T1000 (cell line): ENCODE measurements around the gene GNAT1.

Source experiments
- DNase-seq: peaks from one replicate; lab custom pipeline; 2025; ENCODE audit warnings: mixed read lengths; lab: John Stamatoyannopoulos, UW

GNAT1 gene

DNA sequence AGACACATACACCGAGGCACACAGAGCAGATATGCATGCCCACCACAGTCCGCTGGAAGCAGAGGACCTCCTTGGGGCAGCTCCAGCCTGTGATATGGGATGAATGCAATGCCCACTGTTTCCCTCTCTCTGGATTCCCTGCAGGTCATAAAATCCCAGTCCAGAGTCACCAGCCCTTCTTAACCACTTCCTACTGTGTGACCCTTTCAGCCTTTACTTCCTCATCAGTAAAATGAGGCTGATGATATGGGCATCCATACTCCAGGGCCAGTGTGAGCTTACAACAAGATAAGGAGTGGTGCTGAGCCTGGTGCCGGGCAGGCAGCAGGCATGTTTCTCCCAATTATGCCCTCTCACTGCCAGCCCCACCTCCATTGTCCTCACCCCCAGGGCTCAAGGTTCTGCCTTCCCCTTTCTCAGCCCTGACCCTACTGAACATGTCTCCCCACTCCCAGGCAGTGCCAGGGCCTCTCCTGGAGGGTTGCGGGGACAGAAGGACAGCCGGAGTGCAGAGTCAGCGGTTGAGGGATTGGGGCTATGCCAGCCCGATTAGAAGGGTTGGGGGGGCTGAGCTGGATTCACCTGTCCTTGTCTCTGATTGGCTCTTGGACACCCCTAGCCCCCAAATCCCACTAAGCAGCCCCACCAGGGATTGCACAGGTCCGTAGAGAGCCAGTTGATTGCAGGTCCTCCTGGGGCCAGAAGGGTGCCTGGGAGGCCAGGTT is at the start of gene GNAT1:
GNAT1 (plus strand) TSS at position 675 of the 725 bp plus-strand sequence. CDS start 116 bp downstream, outside the sequence.
- no peak for DNase-seq

DNA sequence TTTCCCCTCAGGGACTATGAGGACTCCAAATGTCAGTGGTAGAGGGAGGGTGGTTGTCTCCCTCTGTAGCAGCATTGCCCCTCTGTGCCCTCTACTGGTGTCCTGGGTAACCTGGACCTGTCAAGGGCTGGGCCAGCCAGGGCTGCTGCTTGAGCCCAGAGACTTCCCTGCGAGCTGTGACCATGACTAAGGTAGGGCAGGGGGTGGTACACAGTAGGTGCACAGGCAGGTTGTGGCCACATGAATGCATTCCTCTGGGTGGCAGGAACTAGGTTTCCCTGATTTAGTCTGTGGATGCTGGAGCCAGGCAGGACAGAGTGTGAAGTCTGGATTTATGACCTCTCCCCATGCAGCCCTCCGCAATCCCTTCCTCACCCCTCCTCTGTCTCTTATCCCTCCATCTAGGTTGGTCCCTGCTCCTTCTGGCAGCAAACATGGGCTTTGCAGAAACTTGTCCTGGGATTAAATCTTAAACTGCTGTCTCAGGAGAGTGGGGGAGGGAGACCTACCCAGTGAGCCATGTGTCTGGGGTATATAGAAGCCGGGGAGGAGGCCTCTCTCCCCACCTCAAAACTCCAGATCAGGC is 45.0 kb upstream of the GNAT1 start:
- DNase-seq: no peak

- DNase-seq: no peak
These were observed 44.4 kb upstream of the GNAT1 start for GRCh38 chr3:50147016-50147415.

DNA sequence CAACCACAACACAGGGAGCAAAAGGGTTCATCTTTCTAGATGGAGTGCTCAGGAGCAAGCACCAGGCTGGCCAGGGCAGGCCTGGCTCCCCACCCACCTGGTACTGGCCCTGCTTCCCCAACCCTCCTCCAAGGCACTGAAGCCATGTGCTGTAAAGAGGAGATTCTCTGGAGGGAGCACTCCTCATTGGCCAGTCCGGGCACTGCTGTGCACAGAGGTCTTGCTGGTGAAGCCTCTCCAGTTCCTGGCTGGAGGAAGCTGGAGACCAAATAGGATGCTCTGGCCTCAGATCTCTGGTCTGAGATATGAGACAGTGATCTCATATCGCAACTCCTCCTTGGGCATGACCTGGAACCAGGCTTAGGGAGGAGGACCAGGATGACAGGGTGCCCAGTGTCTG is 44.0 kb upstream of the GNAT1 start:
- no peak for DNase-seq

GRCh38 chr3:50147861-50148260 is 43.5 kb upstream of the GNAT1 start:
- DNase-seq: no peak

DNA sequence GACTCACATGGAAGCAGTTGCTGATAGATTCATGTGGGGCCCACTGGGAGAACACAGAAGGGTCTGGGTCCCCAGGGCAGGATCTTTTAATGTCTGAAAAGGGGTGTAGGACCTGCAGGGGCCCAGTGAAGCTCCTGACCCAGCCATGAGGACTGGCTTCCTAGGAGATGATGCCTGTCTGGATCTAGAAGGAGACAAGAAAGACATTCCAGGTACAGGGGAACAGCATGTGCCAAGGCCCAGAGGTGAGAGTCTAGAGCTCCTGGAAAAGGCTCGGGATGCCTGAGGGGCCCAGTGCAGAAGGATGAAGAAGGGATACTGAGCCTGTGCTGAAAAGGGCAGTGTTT is 41.0 kb upstream of the GNAT1 start:
- DNase-seq: no peak

- no peak for DNase-seq
These were observed 40.3 kb upstream of the GNAT1 start for GRCh38 chr3:50150863-50151686.

DNA sequence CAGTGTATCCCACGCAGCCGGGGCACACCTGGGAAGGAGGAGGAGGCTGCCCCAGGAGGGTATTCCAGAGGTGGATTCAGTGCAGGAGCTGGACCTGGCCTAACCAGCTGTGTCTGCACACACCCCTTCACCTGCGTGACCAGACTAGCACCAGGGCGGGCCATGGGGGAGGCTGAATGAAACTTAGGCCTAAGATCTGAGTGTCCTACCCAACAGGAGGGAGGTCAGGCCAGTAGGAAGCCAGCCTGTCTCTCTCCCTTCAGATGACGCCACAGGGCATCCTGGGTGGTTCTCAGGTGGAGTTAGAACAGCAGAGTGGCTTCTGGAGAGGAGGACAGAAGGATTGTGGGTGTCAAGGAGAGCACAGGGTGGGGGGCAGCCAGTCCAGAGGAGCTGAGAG is 39.7 kb upstream of the GNAT1 start:
- DNase-seq: no peak

DNA sequence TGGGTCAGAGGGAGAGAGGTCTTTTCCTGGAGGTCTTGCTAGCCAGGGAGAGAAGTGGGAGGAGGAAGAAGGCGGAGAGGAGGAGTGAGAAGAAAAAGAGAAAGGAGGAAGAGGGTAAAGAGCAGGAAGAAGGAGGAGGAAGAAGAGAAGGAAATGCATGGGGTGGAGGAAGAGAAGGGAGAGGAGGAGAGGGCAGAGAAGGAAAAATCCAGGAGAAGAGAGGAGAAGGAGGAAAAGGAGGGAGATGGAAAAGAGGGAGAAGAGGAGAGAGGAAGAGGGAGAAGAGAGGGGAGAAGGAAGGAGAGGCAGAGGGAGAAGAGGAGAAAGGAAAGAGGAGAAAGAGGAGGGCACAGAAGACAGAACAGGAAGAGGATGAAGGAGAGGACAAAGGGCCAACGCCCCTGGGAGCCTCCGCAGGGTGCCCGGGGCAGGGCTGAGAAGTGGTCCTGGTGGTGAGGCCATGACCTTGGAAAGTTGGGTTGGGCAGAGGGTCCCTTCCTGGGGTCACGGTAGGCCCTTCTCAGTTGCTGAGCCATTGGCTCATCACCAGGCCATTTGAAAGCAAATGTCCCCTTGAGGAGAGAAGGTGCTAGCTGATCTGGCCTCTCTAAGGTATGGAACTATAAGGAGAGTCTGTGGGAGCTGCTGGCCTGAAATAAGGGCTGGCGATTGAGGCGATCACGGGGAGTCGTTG is 37.5 kb upstream of the GNAT1 start:
- no peak for DNase-seq

DNA sequence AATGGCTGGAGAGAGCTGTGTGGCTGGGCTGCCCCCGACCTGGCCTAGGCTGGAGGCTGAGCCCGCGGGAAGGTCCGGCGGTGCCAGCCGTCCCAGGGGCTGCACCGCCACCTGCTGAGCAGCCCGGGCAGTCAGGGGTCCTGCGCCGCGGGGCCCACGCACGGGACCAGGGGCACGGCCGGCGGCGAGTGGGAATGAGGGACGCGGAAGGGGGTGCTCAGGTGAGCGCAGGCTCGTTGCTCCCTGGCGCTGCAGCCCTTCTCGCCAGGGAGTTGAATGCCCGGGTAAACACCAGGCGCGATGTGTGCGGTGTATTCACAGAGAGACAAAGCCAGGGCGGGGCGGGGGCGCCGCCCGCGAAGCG is 37.0 kb upstream of the GNAT1 start:
- no peak for DNase-seq

- no peak for DNase-seq
These were observed 36.4 kb upstream of the GNAT1 start, which contains the start of gene SEMA3F for GRCh38 chr3:50154840-50155490. Gene SEMA3F, plus strand, starts transcription at chr3:50155324. Its CDS starts 4,299 bp downstream, at chr3:50159623.

DNA sequence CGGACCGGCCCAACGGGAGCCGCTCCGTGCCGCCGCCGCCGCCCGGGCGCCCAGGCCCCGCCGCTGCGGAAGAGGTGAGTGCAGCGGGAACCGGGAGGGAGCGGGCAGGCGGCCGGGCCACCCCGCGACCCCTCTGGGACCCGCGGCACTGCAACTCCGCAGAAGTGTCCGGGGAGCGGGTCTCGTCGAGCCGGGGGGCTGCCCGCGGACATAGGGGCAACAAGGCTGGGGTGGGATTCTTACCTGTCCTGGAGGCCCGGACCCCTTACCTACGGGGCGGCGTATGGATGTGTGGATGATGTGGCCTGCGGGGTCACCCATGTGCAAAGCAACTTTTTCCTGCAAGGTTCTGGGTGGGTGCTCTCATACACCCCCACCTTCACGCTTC is 35.9 kb upstream of the GNAT1 start:
- DNase-seq: no peak

DNA sequence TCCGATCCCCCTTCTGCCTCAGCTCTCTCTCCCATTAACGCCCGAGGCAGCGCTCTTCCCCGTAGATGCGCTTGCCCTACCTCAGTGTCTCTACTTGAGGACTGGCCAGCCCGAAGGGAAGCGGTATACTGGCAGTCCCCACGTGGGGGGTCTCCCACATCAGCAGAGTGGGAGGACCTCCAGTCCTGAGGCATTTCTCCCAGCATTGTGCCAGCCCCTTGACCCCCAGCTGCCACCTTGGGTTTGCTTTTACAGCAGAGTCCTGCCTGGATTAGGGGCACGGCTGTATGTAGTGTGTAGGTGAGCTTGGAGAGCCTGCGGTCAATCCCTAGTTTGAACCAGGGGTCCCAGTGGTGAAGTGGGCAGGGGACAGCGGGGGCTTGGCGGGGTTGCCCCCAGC is 35.5 kb upstream of the GNAT1 start:
- DNase-seq: no peak

DNA sequence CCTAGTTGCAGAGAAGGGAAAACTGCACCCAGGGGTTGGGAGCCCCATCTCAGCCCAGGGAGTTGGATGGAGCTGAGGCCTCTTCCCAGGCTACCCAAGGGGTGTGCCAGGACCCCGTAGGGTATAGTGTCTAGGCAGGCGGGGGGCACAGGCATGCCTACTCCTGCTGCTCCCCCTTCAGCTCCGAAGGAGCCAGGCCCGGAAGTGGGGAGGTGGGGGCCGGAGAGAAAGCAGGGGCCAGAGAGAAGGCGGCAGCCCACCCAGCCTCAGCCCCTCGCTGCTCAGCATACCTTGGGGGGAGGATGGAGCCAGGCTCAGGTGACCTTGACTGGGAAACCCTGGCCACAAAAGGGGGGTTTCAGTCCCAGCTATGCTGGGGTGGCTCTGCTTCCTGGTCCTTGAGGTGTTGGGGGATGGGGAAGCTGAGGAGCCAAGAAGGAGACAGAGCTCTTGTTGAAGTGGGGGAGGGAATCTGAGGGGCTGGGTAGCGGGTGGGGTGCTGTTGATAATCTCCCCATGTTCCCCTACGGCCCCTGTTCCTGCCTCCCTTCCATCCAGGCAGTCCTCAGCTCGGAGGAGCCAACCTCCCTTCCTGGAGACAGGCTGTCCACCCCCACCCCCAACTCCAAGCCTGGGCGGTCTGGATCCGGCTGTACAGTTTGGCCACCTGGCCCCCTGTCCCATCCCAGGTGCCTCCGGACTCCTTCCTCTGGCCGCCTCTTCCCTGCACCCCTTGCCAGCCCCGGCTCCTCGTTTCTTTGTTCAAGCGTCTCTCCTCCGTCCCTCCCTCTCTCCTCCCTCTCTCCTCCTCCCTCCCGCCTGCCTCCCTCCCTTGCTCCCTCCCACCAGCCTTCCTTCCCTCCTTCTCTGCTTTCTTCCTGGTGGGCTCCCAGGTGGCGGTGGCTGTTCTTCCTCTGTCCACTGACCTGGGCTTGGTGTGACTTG is 34.6 kb upstream of the GNAT1 start:
- DNase-seq: no peak

DNA sequence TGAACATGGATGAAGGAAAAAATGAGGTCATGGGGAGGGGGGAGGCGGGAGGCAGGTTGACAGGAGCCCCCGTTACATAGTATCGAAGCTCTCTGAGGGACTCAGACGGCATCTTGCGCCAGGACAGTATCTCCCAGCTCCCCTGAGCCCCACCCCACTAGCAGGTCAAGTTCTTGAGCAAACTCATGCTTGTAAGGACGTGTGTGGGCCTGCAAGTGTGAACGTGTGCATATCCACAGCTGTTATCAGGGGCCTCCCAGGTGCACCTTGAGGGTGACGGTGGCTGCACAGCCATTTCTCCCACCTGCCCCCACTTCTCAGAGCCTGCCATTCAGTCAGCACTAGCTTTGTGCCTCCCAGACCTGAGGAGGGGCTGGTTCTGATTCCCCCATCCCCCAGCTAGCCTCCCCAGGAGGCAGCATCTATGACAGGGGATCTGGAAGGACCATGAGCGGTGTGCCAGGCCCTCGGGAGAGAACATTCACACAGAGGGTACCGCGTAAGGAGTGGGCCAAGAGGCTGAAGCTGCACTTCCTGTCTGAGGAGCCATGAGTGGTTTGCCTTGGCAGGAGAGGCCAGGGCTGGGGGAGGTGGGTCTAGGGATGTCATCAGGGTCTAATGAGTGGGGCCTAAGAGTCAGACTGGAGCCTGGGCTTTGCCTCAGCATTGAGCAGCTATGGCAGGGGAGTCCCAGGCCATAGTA is 33.4 kb upstream of the GNAT1 start:
- no peak for DNase-seq

GRCh38 chr3:50158530-50159146 is 32.8 kb upstream of the GNAT1 start:
- no peak for DNase-seq

DNA sequence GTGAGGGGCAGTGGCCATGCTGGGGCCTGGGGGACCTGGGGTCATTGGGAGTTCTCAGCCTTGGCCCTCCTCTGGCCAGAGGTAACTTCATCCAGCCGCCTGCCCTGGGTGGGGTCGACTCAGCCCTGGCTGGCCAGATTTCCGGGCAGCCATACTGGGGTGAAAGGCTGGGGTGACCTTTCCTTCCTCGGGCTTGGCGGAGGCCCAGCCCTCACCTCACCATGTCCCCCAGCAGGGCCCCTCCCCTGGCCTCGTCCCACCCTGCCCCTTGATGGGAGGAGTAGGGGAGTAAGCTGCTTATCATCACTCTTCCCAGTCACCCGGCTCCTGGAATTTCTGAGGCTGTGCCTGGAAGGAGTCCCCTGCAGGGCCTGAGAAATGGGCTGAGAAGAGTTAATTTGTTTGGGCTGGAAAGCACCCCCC is 30.8 kb upstream of the GNAT1 start:
- DNase-seq: no peak

- no peak for DNase-seq
These were observed 30.1 kb upstream of the GNAT1 start for GRCh38 chr3:50161320-50161719.

- no peak for DNase-seq
These were observed 29.2 kb upstream of the GNAT1 start for GRCh38 chr3:50162034-50162883.
